ENCODE results near the gene MRPL36. TPM values are rescaled to one million over a fixed set of nuclear protein-coding genes. Genes with fewer than 3 reads are reported as not detected.

The MRPL36 gene
- total RNA-seq, 1 donor from 2014 or later, result 38.0 TPM

DNA sequence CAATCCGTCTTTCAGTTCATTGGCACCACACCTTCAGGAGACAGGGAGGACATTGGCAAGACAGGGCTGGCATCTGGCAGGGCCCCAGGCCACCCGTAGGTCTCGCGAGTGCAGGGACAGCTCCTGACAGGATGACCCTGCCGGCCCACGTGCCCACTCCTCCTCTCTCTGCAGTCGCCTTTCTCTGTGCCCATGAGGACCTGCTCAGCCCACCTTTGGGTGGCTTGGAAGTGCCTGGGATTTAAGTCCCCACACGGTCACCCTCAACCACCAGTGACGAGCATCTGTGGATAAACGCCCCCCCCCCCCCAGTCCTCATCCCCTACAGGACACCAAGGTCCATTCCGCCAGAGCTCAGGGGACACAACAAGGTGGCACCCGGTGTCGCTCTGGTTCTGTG is 4.1 kb downstream of the MRPL36 start:
- no peaks in the 10 kb centered on the region for H3K27me3 Mint-ChIP-seq (ENCODE audit: low read depth)

DNA sequence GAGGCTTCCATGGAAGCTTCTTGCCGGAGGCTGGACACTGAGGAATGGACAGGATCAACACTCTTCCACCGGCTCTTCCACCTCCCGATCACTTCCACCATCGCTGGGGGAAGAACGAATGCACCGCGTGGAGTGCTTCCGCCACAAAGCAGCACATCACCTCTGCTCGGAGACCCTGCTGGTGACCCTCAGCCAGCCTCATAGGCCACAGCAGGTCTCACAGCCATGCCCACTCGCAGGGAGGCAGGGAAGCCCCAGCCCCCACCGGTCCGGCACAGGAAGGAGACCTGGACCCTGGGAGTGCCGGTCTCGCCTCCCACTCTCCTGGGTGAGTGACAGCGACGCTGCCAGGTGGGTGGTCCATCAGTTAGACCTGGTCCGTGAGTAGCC is 4.7 kb downstream of the MRPL36 start:
- no peak overlapping the region for H3K27ac Mint-ChIP-seq
- no peaks in the 10 kb centered on the region for H3K27me3 Mint-ChIP-seq (ENCODE audit: low read depth)
- DNase-seq (ENCODE audit: low spot score in 2 of 2, unreplicated experiment in 2 of 2), result no peak
- H3K4me1 Mint-ChIP-seq, result peaks cover 17% of the 10 kb centered on the region
- TF ChIP-seq, protein P1, sequence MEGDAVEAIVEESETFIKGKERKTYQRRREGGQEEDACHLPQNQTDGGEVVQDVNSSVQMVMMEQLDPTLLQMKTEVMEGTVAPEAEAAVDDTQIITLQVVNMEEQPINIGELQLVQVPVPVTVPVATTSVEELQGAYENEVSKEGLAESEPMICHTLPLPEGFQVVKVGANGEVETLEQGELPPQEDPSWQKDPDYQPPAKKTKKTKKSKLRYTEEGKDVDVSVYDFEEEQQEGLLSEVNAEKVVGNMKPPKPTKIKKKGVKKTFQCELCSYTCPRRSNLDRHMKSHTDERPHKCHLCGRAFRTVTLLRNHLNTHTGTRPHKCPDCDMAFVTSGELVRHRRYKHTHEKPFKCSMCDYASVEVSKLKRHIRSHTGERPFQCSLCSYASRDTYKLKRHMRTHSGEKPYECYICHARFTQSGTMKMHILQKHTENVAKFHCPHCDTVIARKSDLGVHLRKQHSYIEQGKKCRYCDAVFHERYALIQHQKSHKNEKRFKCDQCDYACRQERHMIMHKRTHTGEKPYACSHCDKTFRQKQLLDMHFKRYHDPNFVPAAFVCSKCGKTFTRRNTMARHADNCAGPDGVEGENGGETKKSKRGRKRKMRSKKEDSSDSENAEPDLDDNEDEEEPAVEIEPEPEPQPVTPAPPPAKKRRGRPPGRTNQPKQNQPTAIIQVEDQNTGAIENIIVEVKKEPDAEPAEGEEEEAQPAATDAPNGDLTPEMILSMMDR (IDR thresholded peaks at IDR 0.05; ENCODE audit: unreplicated experiment), result no peak
- no peaks in the 10 kb centered on the region for H3K9me3 Mint-ChIP-seq
- no peak overlapping the region for H3K4me3 Mint-ChIP-seq
- peaks cover 16% of the 10 kb centered on the region for H3K36me3 Mint-ChIP-seq

More for the DNA sequence above, 4.1 kb downstream of the MRPL36 start:
- H3K4me3 Mint-ChIP-seq, result no peak overlapping the region
- no peak for DNase-seq (ENCODE audit: low spot score in 2 of 2, unreplicated experiment in 2 of 2)
- peaks cover 14% of the 10 kb centered on the region for H3K4me1 Mint-ChIP-seq
- no peak overlapping the region for H3K27ac Mint-ChIP-seq
- peaks cover 16% of the 10 kb centered on the region for H3K36me3 Mint-ChIP-seq
- TF ChIP-seq, protein P1 (IDR thresholded peaks at IDR 0.05; ENCODE audit: unreplicated experiment), result no peak
- H3K9me3 Mint-ChIP-seq, result no peaks in the 10 kb centered on the region

DNA sequence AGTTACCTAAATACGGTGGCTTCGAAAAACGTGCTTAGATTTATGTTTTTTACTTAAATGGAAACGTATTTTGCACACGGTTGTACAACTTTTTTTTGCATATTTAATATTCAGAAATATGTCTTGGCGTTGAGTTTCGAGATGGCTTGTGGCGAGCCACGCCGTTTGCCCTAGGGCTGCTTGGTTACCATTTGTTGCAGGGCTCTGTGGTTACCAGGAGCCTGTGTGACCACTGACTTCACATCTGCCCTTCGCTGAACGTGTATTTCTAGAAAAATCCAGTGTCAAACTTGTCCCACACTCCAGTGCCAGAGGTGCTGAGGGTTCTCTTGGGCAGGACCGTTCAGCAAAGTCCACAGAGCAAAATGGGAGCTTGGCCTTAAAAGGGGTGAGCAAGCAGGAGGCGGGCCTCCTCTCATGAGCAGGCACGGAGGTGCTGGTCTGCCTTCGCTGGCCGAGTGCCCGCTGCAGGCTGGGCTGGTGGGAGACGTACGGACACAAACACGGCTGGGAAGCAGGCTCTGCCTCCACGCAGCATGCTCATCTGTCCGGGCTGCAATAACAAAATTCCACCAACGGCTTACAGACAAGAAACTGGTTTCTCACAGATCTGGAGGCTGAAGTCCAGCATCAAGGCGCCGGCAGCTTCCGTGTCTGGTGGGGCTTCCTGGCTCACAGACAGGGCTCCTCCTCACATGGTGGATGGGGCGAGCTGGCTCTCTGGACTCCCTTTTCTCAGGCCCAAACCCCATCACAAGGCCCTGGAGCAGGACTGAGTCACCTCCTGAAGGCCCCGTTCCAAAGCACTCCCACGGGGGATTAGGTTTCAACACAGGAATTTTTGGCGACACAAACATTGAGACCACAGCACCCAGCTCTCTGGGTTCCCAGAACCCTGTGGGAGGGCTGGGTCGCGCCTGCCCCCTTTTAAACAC is 5.4 kb downstream of the MRPL36 start:
- Mint-ChIP-seq H3K36me3 (peaks cover 16% of the 10 kb centered on the region), H3K4me1 (peaks cover 19% of the 10 kb centered on the region), H3K4me3 (no peak overlapping the region), H3K9me3 (no peaks in the 10 kb centered on the region), H3K27ac (no peak overlapping the region), H3K27me3 (ENCODE audit: low read depth) (no peaks in the 10 kb centered on the region)
- no peak for DNase-seq (ENCODE audit: low spot score in 2 of 2, unreplicated experiment in 2 of 2)
- TF ChIP-seq, protein P1 (IDR thresholded peaks at IDR 0.05; ENCODE audit: unreplicated experiment), result no peak

DNA sequence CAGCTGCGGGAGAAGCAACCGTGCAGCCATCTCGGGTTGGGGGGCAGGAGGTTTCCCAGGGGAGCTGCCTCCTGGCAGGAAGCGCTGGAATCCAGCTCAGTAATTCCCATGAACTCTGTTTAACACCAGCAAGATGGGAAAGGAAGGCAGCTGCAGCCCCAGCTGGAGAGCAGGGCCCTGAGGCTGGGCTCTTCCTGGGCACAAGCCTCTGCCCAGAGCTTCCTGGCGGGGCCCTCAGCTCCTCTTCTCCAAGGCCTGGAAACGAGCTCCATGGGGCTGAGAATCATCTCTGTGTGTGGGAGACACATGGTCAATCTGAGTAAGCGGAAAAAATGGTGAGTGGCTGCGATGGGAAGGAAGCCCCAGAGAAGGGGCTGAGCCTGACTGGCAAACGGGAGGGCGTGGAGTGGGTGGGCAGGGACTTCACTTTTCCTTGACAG is 6.3 kb downstream of the MRPL36 start:
- peaks cover 12% of the 10 kb centered on the region for H3K4me1 Mint-ChIP-seq
- H3K27ac Mint-ChIP-seq, result no peak overlapping the region
- H3K9me3 Mint-ChIP-seq, result no peaks in the 10 kb centered on the region
- H3K36me3 Mint-ChIP-seq, result peaks cover 14% of the 10 kb centered on the region
- TF ChIP-seq, protein P1 (IDR thresholded peaks at IDR 0.05; ENCODE audit: unreplicated experiment), result no peak
- no peak overlapping the region for H3K4me3 Mint-ChIP-seq
- H3K27me3 Mint-ChIP-seq (ENCODE audit: low read depth), result no peaks in the 10 kb centered on the region
- no peak for DNase-seq (ENCODE audit: low spot score in 2 of 2, unreplicated experiment in 2 of 2)

DNA sequence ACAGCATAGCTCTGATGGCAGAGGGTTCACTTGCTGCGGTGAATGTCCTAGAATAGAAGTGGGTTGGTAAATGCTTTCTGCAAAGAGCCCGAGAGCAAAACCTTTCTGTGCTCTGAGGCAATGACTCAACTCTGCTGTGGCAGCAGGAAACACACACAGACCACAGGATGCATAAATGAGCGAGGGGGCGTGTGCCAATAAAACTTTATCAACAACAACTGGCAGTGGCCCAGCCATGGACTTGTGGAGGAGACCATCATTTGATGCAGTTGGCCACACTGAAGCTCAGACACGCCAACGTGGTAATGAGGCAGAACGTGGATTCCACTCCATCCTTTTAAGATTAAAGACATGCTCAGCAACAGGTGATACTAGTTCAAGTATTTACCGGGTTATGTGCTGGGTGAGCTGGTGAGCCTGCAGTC is 6.8 kb downstream of the MRPL36 start:
- H3K27me3 Mint-ChIP-seq (ENCODE audit: low read depth), result peaks cover under 1% of the 10 kb centered on the region
- no peak overlapping the region for H3K27ac Mint-ChIP-seq
- H3K4me1 Mint-ChIP-seq, result peaks cover 12% of the 10 kb centered on the region
- no peak for DNase-seq (ENCODE audit: low spot score in 2 of 2, unreplicated experiment in 2 of 2)
- H3K36me3 Mint-ChIP-seq, result peaks cover 13% of the 10 kb centered on the region
- no peak overlapping the region for H3K4me3 Mint-ChIP-seq
- H3K9me3 Mint-ChIP-seq, result no peaks in the 10 kb centered on the region
- TF ChIP-seq, protein P1 (IDR thresholded peaks at IDR 0.05; ENCODE audit: unreplicated experiment), result no peak

All from mesothelial cell of epicardium (in vitro differentiated cells).